ENCODE data around the gene ZNF580. TPM values are rescaled to one million over a fixed set of nuclear protein-coding genes. Genes with fewer than 3 reads are reported as not detected.

The ZNF580 gene
- total RNA-seq = 30.7 TPM
- long read RNA-seq, transcript ZNF580-201 (2 exons, 1,261 nt) = major isoform, 31 of 43 reads
- long read RNA-seq, partial matches to known transcripts = 0 of 43 reads
- long read RNA-seq, other reads (novel, unspliced or antisense) = 7 of 43 reads

DNA sequence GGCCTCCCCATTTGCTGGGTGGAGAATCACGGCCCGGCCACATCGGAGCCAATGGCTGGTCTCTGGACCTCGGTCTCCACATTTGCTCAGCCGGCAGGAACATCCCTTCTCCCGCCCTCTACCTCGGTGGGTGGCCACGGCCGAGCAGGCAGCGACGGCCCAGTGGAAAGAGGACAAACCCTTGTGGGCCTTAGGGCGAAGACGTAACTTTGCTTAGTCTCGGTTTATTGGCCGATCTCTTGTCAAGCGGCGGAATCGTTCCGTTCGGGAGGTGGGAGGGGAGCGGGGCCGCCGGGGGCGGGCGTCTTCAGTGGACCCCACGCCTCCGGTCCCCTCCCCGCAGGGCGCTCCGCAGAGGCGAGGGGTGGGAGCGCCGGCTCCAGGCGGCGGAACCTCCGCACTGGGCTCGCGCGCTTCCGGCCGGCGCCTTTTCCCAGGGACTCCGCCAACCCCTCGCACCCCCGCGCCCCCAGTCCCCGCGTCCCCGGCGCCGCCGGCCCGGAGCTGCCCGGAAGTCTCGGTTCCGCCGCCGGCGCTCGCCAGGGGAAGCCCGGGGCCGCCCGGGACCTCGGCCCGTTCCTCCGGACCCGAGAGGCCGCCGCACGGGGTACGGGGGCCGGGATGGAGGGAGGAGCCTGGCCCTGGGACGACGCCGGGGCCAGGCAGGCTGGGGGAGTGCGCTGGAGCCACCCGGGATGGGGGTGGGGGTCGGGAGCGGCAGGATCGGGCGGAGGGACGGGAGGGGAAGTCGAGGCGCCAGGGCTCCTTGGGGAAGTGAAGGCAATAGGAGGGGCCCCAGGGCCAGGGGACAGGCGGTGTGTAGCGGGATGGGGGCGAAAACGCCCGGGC is at the start of gene ZNF580:
Gene ZNF580 (plus strand): TSS at position 426 of the 849 bp plus-strand sequence. CDS start 1,507 bp downstream, outside the sequence.
- peak; percentile 75 for ATAC-seq
- Histone ChIP-seq H3K36me3 (peaks cover 13% of the 10 kb centered on the region), H3K9me3 (no peaks in the 10 kb centered on the region), H3K27ac (peak within 1 kb of the TSS; percentile 84), H3K27me3 (no peaks in the 10 kb centered on the region), H3K4me3 (peak within 1 kb of the TSS; percentile 89), H3K4me1 (peaks cover 62% of the 10 kb centered on the region)
- TF ChIP-seq, protein P1, sequence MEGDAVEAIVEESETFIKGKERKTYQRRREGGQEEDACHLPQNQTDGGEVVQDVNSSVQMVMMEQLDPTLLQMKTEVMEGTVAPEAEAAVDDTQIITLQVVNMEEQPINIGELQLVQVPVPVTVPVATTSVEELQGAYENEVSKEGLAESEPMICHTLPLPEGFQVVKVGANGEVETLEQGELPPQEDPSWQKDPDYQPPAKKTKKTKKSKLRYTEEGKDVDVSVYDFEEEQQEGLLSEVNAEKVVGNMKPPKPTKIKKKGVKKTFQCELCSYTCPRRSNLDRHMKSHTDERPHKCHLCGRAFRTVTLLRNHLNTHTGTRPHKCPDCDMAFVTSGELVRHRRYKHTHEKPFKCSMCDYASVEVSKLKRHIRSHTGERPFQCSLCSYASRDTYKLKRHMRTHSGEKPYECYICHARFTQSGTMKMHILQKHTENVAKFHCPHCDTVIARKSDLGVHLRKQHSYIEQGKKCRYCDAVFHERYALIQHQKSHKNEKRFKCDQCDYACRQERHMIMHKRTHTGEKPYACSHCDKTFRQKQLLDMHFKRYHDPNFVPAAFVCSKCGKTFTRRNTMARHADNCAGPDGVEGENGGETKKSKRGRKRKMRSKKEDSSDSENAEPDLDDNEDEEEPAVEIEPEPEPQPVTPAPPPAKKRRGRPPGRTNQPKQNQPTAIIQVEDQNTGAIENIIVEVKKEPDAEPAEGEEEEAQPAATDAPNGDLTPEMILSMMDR (IDR thresholded peaks at IDR 0.05) = no peak
- peak; percentile 86 for DNase-seq
- intact Hi-C loops (cut with DNase I) = no loop called here

GRCh38 chr19:55591555-55591954 is 49.2 kb upstream of the ZNF580 start:
- DNase-seq = no peak

GRCh38 chr19:55592391-55593090 is 48.3 kb upstream of the ZNF580 start:
- TF ChIP-seq, protein P1 (IDR thresholded peaks at IDR 0.05) = no peak
- intact Hi-C loops (cut with DNase I) = no loop called here
- H3K27ac ChIP-seq = no peak overlapping the region
- H3K9me3 ChIP-seq = no peaks in the 10 kb centered on the region
- peaks cover 27% of the 10 kb centered on the region for H3K36me3 ChIP-seq
- no peaks in the 10 kb centered on the region for H3K27me3 ChIP-seq
- ATAC-seq = no peak
- H3K4me3 ChIP-seq = no peak overlapping the region
- H3K4me1 ChIP-seq = no peaks in the 10 kb centered on the region
- no peak for DNase-seq

More at GRCh38 chr19:55591555-55591954, 49.2 kb upstream of the ZNF580 start:
- intact Hi-C loops (cut with DNase I) = no loop called here
- ATAC-seq = no peak
- no peak overlapping the region for H3K4me3 ChIP-seq
- H3K4me1 ChIP-seq = peaks cover 6% of the 10 kb centered on the region
- H3K27me3 ChIP-seq = no peaks in the 10 kb centered on the region
- TF ChIP-seq, protein P1 (IDR thresholded peaks at IDR 0.05) = no peak
- peaks cover 18% of the 10 kb centered on the region for H3K36me3 ChIP-seq
- H3K27ac ChIP-seq = no peak overlapping the region
- no peaks in the 10 kb centered on the region for H3K9me3 ChIP-seq

- DNase-seq (no peak), ATAC-seq (no peak)
- H3K4me3 ChIP-seq = no peak overlapping the region
- H3K4me1 ChIP-seq = no peaks in the 10 kb centered on the region
- intact Hi-C loops (cut with DNase I) = no loop called here
- H3K27me3 ChIP-seq = no peaks in the 10 kb centered on the region
- H3K9me3 ChIP-seq = no peaks in the 10 kb centered on the region
- H3K27ac ChIP-seq = no peak overlapping the region
- H3K36me3 ChIP-seq = peaks cover 27% of the 10 kb centered on the region
- TF ChIP-seq, protein P1 (IDR thresholded peaks at IDR 0.05) = no peak
Observed at GRCh38 chr19:55593096-55593772, 47.6 kb upstream of the ZNF580 start.

DNA sequence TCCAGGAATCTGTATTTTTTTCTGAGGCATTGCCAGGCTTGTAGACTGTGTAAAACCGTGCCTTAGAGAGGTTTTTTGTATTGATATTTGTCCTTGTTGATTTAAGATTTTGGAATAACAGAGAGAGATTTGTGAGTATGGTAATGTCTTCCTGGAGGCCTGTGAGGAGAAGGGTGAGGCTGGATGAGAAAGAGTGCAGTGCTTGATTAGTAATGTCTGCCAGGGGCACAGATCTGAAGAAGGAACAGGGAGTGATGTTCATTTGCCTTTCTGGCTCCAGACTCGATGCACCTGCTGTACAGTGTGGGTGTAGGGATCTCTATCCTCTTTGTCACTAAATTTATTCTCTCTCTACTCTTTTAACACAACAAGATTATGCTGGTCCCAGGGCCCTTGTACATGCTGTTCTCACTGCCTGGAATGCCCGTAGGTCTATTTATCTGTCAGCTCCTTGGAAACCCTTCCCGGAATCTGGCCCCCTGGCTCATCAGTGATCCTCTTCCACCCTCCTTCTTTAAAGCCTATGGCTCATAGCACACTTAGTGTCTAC is 45.7 kb upstream of the ZNF580 start:
- DNase-seq (no peak), ATAC-seq (no peak)
- Histone ChIP-seq H3K27ac (no peak overlapping the region), H3K36me3 (peaks cover 27% of the 10 kb centered on the region), H3K4me1 (no peaks in the 10 kb centered on the region), H3K9me3 (no peaks in the 10 kb centered on the region), H3K4me3 (no peak overlapping the region), H3K27me3 (no peaks in the 10 kb centered on the region)
- TF ChIP-seq, protein P1 (IDR thresholded peaks at IDR 0.05) = no peak
- intact Hi-C loops (cut with DNase I) = no loop called here

All from upper lobe of right lung (tissue), 1 donor.